SU-DHL-6 (cell line): ENCODE measurements around the gene NFATC1.

Experiments
- CTCF ChIP-seq: fragments of 200-600 bp; sonication (generic); IDR thresholded peaks from one replicate; pipeline ENCODE4 v1.5.1; 2017; ENCODE audit warnings: antibody characterized with exemption, mild to moderate bottlenecking, low read length, moderate library complexity; ENCODE audit not compliant: insufficient read depth, poor library complexity, severe bottlenecking
- EZH2phosphoT487 ChIP-seq: fragments of 200-600 bp; sonication (generic), shearing (Covaris generic); conservative IDR thresholded peaks from 2 replicates; pipeline ENCODE4 v1.6.1; 2018; ENCODE audit warnings: mild to moderate bottlenecking, antibody characterized with exemption, low read length, moderate library complexity, mixed read lengths

GRCh38 chr18:79558933-79559416, 163.2 kb downstream of the NFATC1 start:
- TF ChIP-seq CTCF (no peak), EZH2phosphoT487 (no peak)
